HepG2 (cell line): Measurements from ENCODE around the gene ZNF184. TPM values are rescaled to one million over a fixed set of nuclear protein-coding genes. Genes with fewer than 3 reads are reported as not detected.

ENCODE experiments used
- AHR ChIP-seq: IDR thresholded peaks from 2 replicates; pipeline ENCODE4 v1.6.1; 2018; ENCODE audit warnings: missing genetic modification reagents, missing compliant biosample characterization
- NCOR1 ChIP-seq: fragments of 200-600 bp; sonication (generic); IDR thresholded peaks from 2 replicates; pipeline ENCODE4 v1.7.0; 2017; ENCODE audit warnings: antibody characterized with exemption, low read length, borderline replicate concordance
- ZMYM2 ChIP-seq: sonication (generic); formaldehyde crosslinking; IDR thresholded peaks from 2 replicates; pipeline ENCODE4 v1.8.0; 2022; ENCODE audit warnings: mild to moderate bottlenecking, missing genetic modification reagents
- ZNF33B ChIP-seq: sonication (generic); formaldehyde crosslinking; IDR thresholded peaks from 2 replicates; pipeline ENCODE4 v1.5.1; 2020; ENCODE audit warnings: mild to moderate bottlenecking, missing genetic modification reagents
- ZNF619 ChIP-seq: sonication (generic); formaldehyde crosslinking; IDR thresholded peaks from 2 replicates; pipeline ENCODE4 v1.4.0; 2020; ENCODE audit warnings: mild to moderate bottlenecking, missing genetic modification reagents
- ZNF672 ChIP-seq: sonication (generic); formaldehyde crosslinking; IDR thresholded peaks from 2 replicates; pipeline ENCODE4 v1.8.1; 2022; ENCODE audit warnings: missing genetic modification reagents
- polyA plus RNA-seq, 8 experiments: library from polyadenylated mRNA; depleted of rRNA in 3 of 8; stranded (reverse) in 7 of 8; unstranded in 1 of 8; fragments of >200 nt; fragmentation: Illumina TruSeq in 4 of 8; extraction: Trizol in 4 of 8; gene quantifications; 2 replicates each; pipeline versions ENCODE4 v1.2.1 to v1.2.3, GENCODE V29; 2011 to 2016; ENCODE audit warnings: low read depth in 4 of 8, missing spikeins in 1 of 8, mixed read lengths in 1 of 8; ENCODE audit not compliant: insufficient read depth in 1 of 8
- total RNA-seq, 5 experiments: library from RNA; depleted of rRNA; stranded (reverse); fragments of >200 nt; fragmentation: Illumina TruSeq; extraction: Trizol; gene quantifications; 2 replicates each; pipeline ENCODE4 v1.2.3, GENCODE V29; 2016; ENCODE audit warnings: low read depth in 1 of 5
- TF ChIP-seq, protein P1 (sequence below): sonication (generic); formaldehyde crosslinking; IDR thresholded peaks from 2 replicates; pipeline ENCODE4 v1.4.0; 2020; ENCODE audit warnings: missing genetic modification reagents, mild to moderate bottlenecking, borderline replicate concordance
- TF ChIP-seq, protein P2 (sequence below): sonication (generic); formaldehyde crosslinking; IDR thresholded peaks from 2 replicates; pipeline ENCODE4 v1.4.0; 2020; ENCODE audit warnings: missing genetic modification reagents
- TF ChIP-seq, protein P3 (sequence below): IDR thresholded peaks from 2 replicates; pipeline ENCODE4 v1.6.1; 2016; ENCODE audit warnings: low read depth, borderline replicate concordance
- TF ChIP-seq, protein P4 (sequence below): sonication (generic); formaldehyde crosslinking; IDR thresholded peaks from 2 replicates; pipeline ENCODE4 v1.4.0; 2020; ENCODE audit warnings: missing genetic modification reagents
- TF ChIP-seq, protein P5 (sequence below): sonication (generic); formaldehyde crosslinking; IDR thresholded peaks from 2 replicates; pipeline ENCODE4 v1.5.0; 2020; ENCODE audit warnings: mild to moderate bottlenecking, missing genetic modification reagents, borderline replicate concordance

The ZNF184 gene
- total and polyA plus RNA-seq, 2 of the 13 experiments (the other 11 are each of a cell fraction or from before 2014, with no cell fraction given) = 2.1 to 10.1 TPM

DNA sequence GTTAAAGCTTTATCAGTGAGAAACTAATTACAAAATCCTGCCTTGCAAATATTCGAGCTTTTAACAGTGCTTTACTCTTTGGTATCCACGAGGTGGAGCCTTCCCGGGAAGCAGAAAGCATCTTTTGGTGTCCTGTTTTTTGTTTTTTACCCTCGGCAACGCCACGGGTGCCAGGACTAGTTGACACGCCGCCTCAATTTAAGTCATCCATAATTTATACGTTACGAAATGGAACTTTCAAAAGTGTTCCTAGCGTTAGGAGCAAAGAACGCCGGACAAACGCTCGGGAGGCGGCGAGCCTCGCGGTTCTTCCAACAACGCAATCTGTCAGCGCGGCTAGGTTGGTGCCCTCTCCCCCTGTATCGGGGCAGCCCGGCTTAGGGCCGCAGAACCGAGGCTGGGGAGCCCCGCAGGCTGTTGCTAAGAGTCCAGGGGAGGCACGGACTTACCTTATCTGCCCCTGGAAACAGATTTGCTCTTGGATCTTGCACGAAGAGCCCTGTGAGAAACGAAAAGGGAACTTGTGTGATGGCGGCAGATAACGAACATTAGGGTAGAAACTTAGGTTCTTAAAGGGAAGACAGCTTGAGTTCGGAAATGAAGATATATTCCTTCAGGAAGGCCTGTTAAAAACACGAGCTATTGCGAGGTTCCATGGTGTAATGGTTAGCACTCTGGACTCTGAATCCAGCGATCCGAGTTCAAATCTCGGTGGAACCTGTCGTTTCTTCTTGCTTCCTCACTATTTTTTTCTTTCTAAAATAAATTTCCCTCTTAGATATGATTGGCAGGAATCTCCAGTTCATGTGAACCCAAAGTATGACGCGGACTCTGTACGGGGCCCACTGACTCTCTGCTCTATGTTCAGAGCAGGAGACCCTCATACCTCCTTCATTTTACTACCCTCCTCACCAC, 46.2 kb upstream of the ZNF184 start (continued):
- TF ChIP-seq, protein P1, sequence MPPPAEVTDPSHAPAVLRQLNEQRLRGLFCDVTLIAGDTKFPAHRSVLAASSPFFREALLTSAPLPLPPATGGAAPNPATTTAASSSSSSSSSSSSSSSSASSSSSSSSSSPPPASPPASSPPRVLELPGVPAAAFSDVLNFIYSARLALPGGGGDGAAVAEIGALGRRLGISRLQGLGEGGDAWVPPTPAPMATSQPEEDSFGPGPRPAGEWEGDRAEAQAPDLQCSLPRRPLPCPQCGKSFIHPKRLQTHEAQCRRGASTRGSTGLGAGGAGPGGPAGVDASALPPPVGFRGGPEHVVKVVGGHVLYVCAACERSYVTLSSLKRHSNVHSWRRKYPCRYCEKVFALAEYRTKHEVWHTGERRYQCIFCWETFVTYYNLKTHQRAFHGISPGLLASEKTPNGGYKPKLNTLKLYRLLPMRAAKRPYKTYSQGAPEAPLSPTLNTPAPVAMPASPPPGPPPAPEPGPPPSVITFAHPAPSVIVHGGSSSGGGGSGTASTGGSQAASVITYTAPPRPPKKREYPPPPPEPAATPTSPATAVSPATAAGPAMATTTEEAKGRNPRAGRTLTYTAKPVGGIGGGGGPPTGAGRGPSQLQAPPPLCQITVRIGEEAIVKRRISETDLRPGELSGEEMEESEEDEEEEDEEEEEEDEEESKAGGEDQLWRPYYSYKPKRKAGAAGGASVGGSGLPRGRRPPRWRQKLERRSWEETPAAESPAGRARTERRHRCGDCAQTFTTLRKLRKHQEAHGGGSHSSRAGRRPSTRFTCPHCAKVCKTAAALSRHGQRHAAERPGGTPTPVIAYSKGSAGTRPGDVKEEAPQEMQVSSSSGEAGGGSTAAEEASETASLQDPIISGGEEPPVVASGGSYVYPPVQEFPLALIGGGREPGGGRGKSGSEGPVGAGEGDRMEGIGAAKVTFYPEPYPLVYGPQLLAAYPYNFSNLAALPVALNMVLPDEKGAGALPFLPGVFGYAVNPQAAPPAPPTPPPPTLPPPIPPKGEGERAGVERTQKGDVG (CRISPR knock-in tag) = 0 out of 2 replicates have a peak, but pooled peaks have one; percentile 25
- TF ChIP-seq, protein P2, sequence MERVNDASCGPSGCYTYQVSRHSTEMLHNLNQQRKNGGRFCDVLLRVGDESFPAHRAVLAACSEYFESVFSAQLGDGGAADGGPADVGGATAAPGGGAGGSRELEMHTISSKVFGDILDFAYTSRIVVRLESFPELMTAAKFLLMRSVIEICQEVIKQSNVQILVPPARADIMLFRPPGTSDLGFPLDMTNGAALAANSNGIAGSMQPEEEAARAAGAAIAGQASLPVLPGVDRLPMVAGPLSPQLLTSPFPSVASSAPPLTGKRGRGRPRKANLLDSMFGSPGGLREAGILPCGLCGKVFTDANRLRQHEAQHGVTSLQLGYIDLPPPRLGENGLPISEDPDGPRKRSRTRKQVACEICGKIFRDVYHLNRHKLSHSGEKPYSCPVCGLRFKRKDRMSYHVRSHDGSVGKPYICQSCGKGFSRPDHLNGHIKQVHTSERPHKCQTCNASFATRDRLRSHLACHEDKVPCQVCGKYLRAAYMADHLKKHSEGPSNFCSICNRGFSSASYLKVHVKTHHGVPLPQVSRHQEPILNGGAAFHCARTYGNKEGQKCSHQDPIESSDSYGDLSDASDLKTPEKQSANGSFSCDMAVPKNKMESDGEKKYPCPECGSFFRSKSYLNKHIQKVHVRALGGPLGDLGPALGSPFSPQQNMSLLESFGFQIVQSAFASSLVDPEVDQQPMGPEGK = peak; percentile 12; the same call in 1 of the 2 replicates
- TF ChIP-seq, protein P3, sequence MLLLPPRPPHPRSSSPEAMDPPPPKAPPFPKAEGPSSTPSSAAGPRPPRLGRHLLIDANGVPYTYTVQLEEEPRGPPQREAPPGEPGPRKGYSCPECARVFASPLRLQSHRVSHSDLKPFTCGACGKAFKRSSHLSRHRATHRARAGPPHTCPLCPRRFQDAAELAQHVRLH (CRISPR knock-in tag) = peak; percentile 59; the same call in 1 of the 2 replicates
- peak; percentile 89 for TF ChIP-seq ZMYM2 (CRISPR knock-in tag)
- TF ChIP-seq ZNF672 = no peak
- no peak for TF ChIP-seq AHR (CRISPR knock-in tag)
- TF ChIP-seq, protein P4, sequence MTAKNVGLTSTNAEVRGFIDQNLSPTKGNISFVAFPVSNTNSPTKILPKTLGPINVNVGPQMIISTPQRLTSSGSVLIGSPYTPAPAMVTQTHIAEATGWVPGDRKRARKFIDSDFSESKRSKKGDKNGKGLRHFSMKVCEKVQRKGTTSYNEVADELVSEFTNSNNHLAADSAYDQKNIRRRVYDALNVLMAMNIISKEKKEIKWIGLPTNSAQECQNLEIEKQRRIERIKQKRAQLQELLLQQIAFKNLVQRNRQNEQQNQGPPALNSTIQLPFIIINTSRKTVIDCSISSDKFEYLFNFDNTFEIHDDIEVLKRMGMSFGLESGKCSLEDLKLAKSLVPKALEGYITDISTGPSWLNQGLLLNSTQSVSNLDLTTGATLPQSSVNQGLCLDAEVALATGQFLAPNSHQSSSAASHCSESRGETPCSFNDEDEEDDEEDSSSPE (CRISPR knock-in tag) = peak; percentile 49; the same call in 1 of the 2 replicates
- TF ChIP-seq NCOR1 = peak; percentile 56; the same call in 1 of the 2 replicates
- TF ChIP-seq ZNF33B = peak; percentile 35; the same call in 1 of the 2 replicates
- TF ChIP-seq, protein P5, sequence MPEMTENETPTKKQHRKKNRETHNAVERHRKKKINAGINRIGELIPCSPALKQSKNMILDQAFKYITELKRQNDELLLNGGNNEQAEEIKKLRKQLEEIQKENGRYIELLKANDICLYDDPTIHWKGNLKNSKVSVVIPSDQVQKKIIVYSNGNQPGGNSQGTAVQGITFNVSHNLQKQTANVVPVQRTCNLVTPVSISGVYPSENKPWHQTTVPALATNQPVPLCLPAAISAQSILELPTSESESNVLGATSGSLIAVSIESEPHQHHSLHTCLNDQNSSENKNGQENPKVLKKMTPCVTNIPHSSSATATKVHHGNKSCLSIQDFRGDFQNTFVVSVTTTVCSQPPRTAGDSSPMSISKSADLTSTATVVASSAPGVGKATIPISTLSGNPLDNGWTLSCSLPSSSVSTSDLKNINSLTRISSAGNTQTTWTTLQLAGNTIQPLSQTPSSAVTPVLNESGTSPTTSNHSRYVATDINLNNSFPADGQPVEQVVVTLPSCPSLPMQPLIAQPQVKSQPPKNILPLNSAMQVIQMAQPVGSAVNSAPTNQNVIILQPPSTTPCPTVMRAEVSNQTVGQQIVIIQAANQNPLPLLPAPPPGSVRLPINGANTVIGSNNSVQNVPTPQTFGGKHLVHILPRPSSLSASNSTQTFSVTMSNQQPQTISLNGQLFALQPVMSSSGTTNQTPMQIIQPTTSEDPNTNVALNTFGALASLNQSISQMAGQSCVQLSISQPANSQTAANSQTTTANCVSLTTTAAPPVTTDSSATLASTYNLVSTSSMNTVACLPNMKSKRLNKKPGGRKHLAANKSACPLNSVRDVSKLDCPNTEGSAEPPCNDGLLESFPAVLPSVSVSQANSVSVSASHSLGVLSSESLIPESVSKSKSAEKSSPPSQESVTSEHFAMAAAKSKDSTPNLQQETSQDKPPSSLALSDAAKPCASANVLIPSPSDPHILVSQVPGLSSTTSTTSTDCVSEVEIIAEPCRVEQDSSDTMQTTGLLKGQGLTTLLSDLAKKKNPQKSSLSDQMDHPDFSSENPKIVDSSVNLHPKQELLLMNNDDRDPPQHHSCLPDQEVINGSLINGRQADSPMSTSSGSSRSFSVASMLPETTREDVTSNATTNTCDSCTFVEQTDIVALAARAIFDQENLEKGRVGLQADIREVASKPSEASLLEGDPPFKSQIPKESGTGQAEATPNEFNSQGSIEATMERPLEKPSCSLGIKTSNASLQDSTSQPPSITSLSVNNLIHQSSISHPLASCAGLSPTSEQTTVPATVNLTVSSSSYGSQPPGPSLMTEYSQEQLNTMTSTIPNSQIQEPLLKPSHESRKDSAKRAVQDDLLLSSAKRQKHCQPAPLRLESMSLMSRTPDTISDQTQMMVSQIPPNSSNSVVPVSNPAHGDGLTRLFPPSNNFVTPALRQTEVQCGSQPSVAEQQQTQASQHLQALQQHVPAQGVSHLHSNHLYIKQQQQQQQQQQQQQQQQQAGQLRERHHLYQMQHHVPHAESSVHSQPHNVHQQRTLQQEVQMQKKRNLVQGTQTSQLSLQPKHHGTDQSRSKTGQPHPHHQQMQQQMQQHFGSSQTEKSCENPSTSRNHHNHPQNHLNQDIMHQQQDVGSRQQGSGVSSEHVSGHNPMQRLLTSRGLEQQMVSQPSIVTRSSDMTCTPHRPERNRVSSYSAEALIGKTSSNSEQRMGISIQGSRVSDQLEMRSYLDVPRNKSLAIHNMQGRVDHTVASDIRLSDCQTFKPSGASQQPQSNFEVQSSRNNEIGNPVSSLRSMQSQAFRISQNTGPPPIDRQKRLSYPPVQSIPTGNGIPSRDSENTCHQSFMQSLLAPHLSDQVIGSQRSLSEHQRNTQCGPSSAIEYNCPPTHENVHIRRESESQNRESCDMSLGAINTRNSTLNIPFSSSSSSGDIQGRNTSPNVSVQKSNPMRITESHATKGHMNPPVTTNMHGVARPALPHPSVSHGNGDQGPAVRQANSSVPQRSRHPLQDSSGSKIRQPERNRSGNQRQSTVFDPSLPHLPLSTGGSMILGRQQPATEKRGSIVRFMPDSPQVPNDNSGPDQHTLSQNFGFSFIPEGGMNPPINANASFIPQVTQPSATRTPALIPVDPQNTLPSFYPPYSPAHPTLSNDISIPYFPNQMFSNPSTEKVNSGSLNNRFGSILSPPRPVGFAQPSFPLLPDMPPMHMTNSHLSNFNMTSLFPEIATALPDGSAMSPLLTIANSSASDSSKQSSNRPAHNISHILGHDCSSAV = no peak
- TF ChIP-seq ZNF619 (CRISPR knock-in tag) = 0 out of 2 replicates have a peak, but pooled peaks have one; percentile 60
